H1 (cell line): ENCODE results near the gene STRIP2. TPM values are rescaled to one million over a fixed set of nuclear protein-coding genes. Genes with fewer than 3 reads are reported as not detected.

Experiments used
- CTCF ChIP-seq, 3 experiments: IDR thresholded peaks; 1 replicate in 2 of 3; 2 replicates in 1 of 3; pipeline versions ENCODE4 v1.5.1 to v1.6.1; 2011; ENCODE audit warnings: low read length in 3 of 3, mild to moderate bottlenecking in 3 of 3, inconsistent platforms in 2 of 3, low read depth in 1 of 3, moderate library complexity in 1 of 3; ENCODE audit not compliant: insufficient read depth in 1 of 3; ENCODE audit errors: control extremely low read depth in 1 of 3
- polyA plus RNA-seq, 7 experiments: library from polyadenylated mRNA; depleted of rRNA in 3 of 7; stranded (reverse) in 5 of 7; unstranded in 2 of 7; fragments of >200 nt in 5 of 7; fragments of 200-250 nt in 2 of 7; gene quantifications; 1 replicate in 5 of 7; 2 replicates in 1 of 7; 4 replicates in 1 of 7; pipeline versions ENCODE4 v1.2.1 to v1.2.3, GENCODE V29; 2011 to 2013; ENCODE audit warnings: missing spikeins in 2 of 7, mixed read lengths in 2 of 7
- total RNA-seq: library from RNA; stranded (reverse); fragmentation: NEBNext Ultra II Directional; extraction: Animal tissue kit (Norgen Biotek cat#: 25700); gene quantifications from 2 replicates; pipeline ENCODE4 v1.2.1, GENCODE V29; 2021

Gene STRIP2
- total and polyA plus RNA-seq, 2 of the 8 experiments (the other 6 are each of a cell fraction or from before 2014, with no cell fraction given): 5.3 to 8.2 TPM

GRCh38 chr7:129514683-129515082, 80.5 kb downstream of the STRIP2 start (continued):
- TF ChIP-seq CTCF (IDR thresholded peaks at IDR 0.05; ENCODE audit: control extremely low read depth in 1 of 3, insufficient read depth in 1 of 3, low read depth in 1 of 3, low read length in 3 of 3): no peak
